Fibroblast of villous mesenchyme (primary cell): ENCODE measurements around the gene NTRK3. TPM values are rescaled to one million over a fixed set of nuclear protein-coding genes. Genes with fewer than 3 reads are reported as not detected.

Source experiments
- DNase-seq: peaks from one replicate; pipeline ENCODE4 v3.0.0-alpha.2; 2010; ENCODE audit warnings: low read depth
- H3K4me3 ChIP-seq: 2 replicates; pipeline ENCODE4 v1.5.1; 2011; ENCODE audit warnings: low read depth, mild to moderate bottlenecking, low read length
- total RNA-seq: library from RNA; depleted of rRNA; stranded (reverse); fragments of >200 nt; gene quantifications from 2 replicates; pipeline ENCODE4 v1.2.3, GENCODE V29; 2012
- TF ChIP-seq, protein P1 (sequence below): IDR thresholded peaks from 2 replicates; pipeline ENCODE4 v1.5.1; 2012; ENCODE audit warnings: low read depth, mild to moderate bottlenecking, low read length; ENCODE audit not compliant: insufficient read depth

The NTRK3 gene
- total RNA-seq, 1 donor, result not detected

- TF ChIP-seq, protein P1, sequence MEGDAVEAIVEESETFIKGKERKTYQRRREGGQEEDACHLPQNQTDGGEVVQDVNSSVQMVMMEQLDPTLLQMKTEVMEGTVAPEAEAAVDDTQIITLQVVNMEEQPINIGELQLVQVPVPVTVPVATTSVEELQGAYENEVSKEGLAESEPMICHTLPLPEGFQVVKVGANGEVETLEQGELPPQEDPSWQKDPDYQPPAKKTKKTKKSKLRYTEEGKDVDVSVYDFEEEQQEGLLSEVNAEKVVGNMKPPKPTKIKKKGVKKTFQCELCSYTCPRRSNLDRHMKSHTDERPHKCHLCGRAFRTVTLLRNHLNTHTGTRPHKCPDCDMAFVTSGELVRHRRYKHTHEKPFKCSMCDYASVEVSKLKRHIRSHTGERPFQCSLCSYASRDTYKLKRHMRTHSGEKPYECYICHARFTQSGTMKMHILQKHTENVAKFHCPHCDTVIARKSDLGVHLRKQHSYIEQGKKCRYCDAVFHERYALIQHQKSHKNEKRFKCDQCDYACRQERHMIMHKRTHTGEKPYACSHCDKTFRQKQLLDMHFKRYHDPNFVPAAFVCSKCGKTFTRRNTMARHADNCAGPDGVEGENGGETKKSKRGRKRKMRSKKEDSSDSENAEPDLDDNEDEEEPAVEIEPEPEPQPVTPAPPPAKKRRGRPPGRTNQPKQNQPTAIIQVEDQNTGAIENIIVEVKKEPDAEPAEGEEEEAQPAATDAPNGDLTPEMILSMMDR, result no peak
- H3K4me3 ChIP-seq, result no peak overlapping the region
- no peak for DNase-seq
These were observed 103.9 kb downstream of the NTRK3 start for GRCh38 chr15:88152672-88153071.

- TF ChIP-seq, protein P1, result no peak
- DNase-seq, result no peak
- no peak overlapping the region for H3K4me3 ChIP-seq
These were observed 108.8 kb downstream of the NTRK3 start for GRCh38 chr15:88147760-88148159.

- TF ChIP-seq, protein P1, result no peak
- no peak for DNase-seq
These were observed 111.5 kb downstream of the NTRK3 start for GRCh38 chr15:88144921-88145653.

GRCh38 chr15:88142121-88142520 lies 114.4 kb downstream of the NTRK3 start:
- DNase-seq, result no peak
- no peak overlapping the region for H3K4me3 ChIP-seq
- TF ChIP-seq, protein P1, result no peak

More at GRCh38 chr15:88144921-88145653, 111.5 kb downstream of the NTRK3 start:
- no peak overlapping the region for H3K4me3 ChIP-seq

GRCh38 chr15:88141269-88141889 lies 115.2 kb downstream of the NTRK3 start:
- TF ChIP-seq, protein P1, result no peak
- no peak for DNase-seq
- H3K4me3 ChIP-seq, result no peak overlapping the region

DNA sequence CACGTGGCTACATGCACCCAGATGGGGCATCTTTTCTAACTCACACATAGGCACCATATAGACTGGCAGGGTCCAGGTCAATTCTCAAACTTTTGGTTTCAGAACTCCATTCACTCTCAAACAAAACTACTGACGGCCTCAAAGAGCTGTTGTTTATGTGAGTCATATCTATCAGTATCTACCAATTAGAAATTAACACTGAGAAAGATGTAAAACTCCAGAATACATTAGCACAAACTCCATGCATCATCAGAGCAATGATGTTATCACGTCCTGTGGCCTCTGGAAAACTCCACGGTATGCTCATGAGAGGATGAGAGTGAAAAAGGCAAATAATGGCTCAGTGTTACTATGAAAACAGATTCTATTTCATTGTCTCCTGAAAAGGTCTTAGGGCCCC lies 116.1 kb downstream of the NTRK3 start:
- DNase-seq, result no peak
- TF ChIP-seq, protein P1, result no peak
- H3K4me3 ChIP-seq, result no peak overlapping the region
